Neural progenitor cell (in vitro differentiated cells): ENCODE results near the gene ANGPTL2.

Source experiments
- EZH2 ChIP-seq: fragments of 200-600 bp; sonication (generic); IDR thresholded peaks from 2 replicates; pipeline ENCODE4 v1.6.1; 2017; ENCODE audit warnings: antibody characterized with exemption, mild to moderate bottlenecking, moderate library complexity
- EZH2phosphoT487 ChIP-seq: fragments of 200-600 bp; sonication (generic); IDR thresholded peaks from 2 replicates; pipeline ENCODE4 v1.6.1; 2017; ENCODE audit warnings: antibody characterized with exemption
- TF ChIP-seq, protein P1 (sequence below): fragments of 200-600 bp; sonication (generic); IDR thresholded peaks from 2 replicates; pipeline ENCODE4 v1.5.1; 2017; ENCODE audit warnings: antibody characterized with exemption, mild to moderate bottlenecking

DNA sequence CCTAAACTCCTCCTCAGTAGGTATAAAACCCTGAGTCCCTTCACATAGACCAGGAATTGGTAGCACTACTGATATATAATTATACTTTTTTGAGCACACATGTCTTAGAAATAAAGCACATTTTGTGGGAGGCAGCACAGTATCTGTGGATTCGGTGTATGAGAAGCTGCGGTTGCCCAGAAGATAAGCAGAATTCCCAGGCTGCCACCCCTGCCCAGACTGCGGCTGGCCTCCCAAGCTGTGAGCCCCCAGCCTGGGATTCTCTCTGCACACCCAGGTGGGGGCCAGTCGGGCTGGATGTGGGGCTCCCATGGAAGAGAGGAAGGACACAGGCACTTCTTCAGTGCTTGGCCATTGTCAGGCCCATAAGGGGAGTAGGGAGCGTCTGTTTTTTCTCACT lies 25.6 kb upstream of the ANGPTL2 start:
- TF ChIP-seq, protein P1, sequence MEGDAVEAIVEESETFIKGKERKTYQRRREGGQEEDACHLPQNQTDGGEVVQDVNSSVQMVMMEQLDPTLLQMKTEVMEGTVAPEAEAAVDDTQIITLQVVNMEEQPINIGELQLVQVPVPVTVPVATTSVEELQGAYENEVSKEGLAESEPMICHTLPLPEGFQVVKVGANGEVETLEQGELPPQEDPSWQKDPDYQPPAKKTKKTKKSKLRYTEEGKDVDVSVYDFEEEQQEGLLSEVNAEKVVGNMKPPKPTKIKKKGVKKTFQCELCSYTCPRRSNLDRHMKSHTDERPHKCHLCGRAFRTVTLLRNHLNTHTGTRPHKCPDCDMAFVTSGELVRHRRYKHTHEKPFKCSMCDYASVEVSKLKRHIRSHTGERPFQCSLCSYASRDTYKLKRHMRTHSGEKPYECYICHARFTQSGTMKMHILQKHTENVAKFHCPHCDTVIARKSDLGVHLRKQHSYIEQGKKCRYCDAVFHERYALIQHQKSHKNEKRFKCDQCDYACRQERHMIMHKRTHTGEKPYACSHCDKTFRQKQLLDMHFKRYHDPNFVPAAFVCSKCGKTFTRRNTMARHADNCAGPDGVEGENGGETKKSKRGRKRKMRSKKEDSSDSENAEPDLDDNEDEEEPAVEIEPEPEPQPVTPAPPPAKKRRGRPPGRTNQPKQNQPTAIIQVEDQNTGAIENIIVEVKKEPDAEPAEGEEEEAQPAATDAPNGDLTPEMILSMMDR: no peak
- TF ChIP-seq EZH2 (no peak), EZH2phosphoT487 (no peak)
